Fibroblast of lung (primary cell): Measurements from ENCODE around the gene AP2B1. TPM values are rescaled to one million over a fixed set of nuclear protein-coding genes. Genes with fewer than 3 reads are reported as not detected.

Experiments used
- DNase-seq, 2 donors: peaks; one replicate each; pipeline versions ENCODE4 v3.0.0 to v3.0.0-alpha.2; 2010; ENCODE audit warnings: low read depth in 2 of 2
- H2AFZ ChIP-seq: 2 replicates; pipeline ENCODE4 v1.5.1; 2012; ENCODE audit warnings: low read length, control low read depth, inconsistent platforms
- H3K27ac ChIP-seq: 2 replicates; pipeline ENCODE4 v1.5.1; 2011; ENCODE audit warnings: low read length, control low read depth; ENCODE audit not compliant: insufficient read depth
- H3K27me3 ChIP-seq: 2 replicates; pipeline ENCODE4 v1.5.1; 2011; ENCODE audit warnings: mild to moderate bottlenecking, low read length; ENCODE audit not compliant: control insufficient read depth, insufficient read depth
- H3K36me3 ChIP-seq: 2 replicates; pipeline ENCODE4 v1.5.1; 2011; ENCODE audit warnings: low read length; ENCODE audit not compliant: control insufficient read depth, insufficient read depth
- H3K4me1 ChIP-seq: 2 replicates; pipeline ENCODE4 v1.5.1; 2011; ENCODE audit warnings: low read length; ENCODE audit not compliant: control insufficient read depth, insufficient read depth; ENCODE audit errors: extremely low read depth
- H3K4me2 ChIP-seq: 2 replicates; pipeline ENCODE4 v1.5.1; 2011; ENCODE audit warnings: low read length, control low read depth; ENCODE audit not compliant: insufficient read depth; ENCODE audit errors: extremely low read depth
- H3K4me3 ChIP-seq, 4 experiments: fragments of 200-600 bp in 1 of 4; sonication (generic) in 1 of 4; replicated peaks in 1 of 4; 2 replicates each; pipeline ENCODE4 v1.5.1; 2011 to 2016; ENCODE audit warnings: low read length in 4 of 4, low read depth in 3 of 4, mild to moderate bottlenecking in 3 of 4, control low read depth in 2 of 4, inconsistent platforms in 1 of 4, mixed read lengths in 1 of 4; ENCODE audit not compliant: insufficient read depth in 1 of 4; ENCODE audit errors: control extremely low read depth in 1 of 4
- H3K79me2 ChIP-seq: 2 replicates; pipeline ENCODE4 v1.5.1; 2012; ENCODE audit warnings: mild to moderate bottlenecking, low read length, inconsistent platforms; ENCODE audit not compliant: control insufficient read depth, insufficient read depth
- H3K9ac ChIP-seq: 2 replicates; pipeline ENCODE4 v1.5.1; 2011; ENCODE audit warnings: mild to moderate bottlenecking, low read length, control low read depth; ENCODE audit not compliant: insufficient read depth
- H3K9me3 ChIP-seq: 2 replicates; pipeline ENCODE4 v1.5.1; 2012; ENCODE audit warnings: low read depth, low read length; ENCODE audit not compliant: control insufficient read depth, insufficient read depth
- H4K20me1 ChIP-seq: 2 replicates; pipeline ENCODE4 v1.5.1; 2011; ENCODE audit warnings: low read length; ENCODE audit not compliant: control insufficient read depth, insufficient read depth; ENCODE audit errors: extremely low read depth
- EZH2 ChIP-seq: IDR thresholded peaks from 2 replicates; pipeline ENCODE4 v1.5.1; 2012; ENCODE audit warnings: low read length, control low read depth, mild to moderate bottlenecking; ENCODE audit errors: missing control alignments
- polyA plus RNA-seq, 2 donors: library from polyadenylated mRNA; depleted of rRNA in 1 of 2; stranded (reverse) in 1 of 2; unstranded in 1 of 2; fragments of >200 nt; gene quantifications; 2 replicates each; pipeline ENCODE4 v1.2.1, GENCODE V29; 2011 to 2012; ENCODE audit warnings: missing spikeins in 1 of 2
- total RNA-seq: library from RNA; depleted of rRNA; stranded (reverse); fragments of >200 nt; gene quantifications from 2 replicates; pipeline ENCODE4 v1.2.1, GENCODE V29; 2014
- TF ChIP-seq, protein P1 (sequence below), 2 donors: IDR thresholded peaks in 1 of 2; conservative IDR thresholded peaks in 1 of 2; 1 replicate in 1 of 2; 2 replicates in 1 of 2; pipeline ENCODE4 v1.5.1; 2011 to 2012; ENCODE audit warnings: low read length in 2 of 2, control low read depth in 1 of 2, inconsistent platforms in 1 of 2, low read depth in 1 of 2, mild to moderate bottlenecking in 1 of 2

Gene AP2B1
- total and polyA plus RNA-seq, 2 donors (not counting 1 experiment from before 2014, with no cell fraction given), result 109 to 236 TPM

DNA sequence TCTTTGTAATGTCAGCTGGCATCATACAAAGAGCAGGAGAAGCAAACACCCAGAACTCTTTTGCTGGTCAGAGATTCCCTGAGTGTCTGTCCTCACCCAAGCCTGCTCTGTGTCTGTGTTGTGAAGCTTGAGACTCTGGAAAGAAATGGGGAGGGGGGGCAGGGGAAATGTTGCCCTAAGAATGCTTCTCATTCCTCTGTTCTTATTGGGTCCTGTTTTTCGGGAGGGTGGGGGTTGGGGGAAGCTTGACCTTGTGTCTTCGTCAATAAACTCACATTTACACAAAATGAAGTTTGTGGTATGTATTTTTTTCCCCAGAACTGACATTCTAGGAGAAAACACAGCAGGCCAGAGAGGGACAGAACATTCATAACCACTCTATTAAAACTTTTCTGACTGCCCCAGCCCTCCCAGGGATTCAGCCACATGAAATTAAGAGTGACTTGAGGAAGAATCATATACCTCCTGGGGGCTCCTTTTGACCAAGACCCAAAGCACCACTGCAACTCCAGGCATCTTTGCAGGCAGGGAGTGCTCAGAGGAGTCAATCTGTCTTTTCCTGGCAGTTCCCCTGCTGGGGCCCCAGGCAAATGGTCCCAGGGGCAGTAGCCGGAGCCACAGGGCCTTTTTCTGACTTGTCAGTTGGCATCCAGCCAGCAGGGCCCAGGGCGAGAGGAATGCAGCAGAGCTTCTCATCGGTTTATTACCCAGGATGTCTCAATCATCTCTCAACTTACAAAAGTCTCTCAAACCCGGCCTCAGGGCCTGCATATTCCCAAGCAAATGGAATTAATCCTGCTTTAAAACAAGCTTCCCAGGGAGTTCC is 139.2 kb downstream of the AP2B1 start:
- peaks cover 8% of the 10 kb centered on the region for H3K36me3 ChIP-seq
- no peak overlapping the region for H3K4me2 ChIP-seq
- peak; percentile 76 to 93 for DNase-seq

DNA sequence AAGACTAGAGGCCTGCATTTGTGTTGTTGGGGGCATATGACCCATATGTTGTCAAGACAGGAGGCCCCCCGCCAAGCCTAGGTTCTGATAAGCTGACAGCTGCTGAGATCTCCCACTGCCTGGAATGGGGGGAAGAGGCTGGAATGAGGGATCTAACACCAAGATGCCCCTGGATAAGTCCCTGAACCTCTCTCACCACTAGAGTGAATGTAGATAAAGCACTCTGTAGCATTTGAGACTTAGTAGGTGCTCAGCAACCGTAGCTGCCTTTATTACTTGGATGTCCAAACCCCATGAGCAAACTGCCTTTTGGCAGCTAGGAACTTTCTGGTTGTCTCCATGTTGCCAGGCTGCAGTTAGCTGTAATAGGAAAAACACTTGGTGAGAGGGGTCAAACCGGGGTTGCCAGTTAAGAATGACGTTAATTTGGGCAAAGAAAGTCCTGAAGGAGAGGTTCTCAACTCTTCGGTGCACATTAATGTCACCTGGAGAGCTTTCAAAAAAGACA is 139.9 kb downstream of the AP2B1 start:
- Histone ChIP-seq H3K4me2 (no peak overlapping the region), H3K79me2 (no peaks in the 10 kb centered on the region), H3K4me1 (peaks cover 8% of the 10 kb centered on the region), H2AFZ (no peak overlapping the region), H3K4me3 (no peak overlapping the region), H4K20me1 (no peaks in the 10 kb centered on the region), H3K9me3 (no peaks in the 10 kb centered on the region), H3K36me3 (peaks cover 8% of the 10 kb centered on the region), H3K27ac (no peak overlapping the region), H3K9ac (no peak overlapping the region), H3K27me3 (no peaks in the 10 kb centered on the region)
- no peak for TF ChIP-seq EZH2
- TF ChIP-seq, protein P1, sequence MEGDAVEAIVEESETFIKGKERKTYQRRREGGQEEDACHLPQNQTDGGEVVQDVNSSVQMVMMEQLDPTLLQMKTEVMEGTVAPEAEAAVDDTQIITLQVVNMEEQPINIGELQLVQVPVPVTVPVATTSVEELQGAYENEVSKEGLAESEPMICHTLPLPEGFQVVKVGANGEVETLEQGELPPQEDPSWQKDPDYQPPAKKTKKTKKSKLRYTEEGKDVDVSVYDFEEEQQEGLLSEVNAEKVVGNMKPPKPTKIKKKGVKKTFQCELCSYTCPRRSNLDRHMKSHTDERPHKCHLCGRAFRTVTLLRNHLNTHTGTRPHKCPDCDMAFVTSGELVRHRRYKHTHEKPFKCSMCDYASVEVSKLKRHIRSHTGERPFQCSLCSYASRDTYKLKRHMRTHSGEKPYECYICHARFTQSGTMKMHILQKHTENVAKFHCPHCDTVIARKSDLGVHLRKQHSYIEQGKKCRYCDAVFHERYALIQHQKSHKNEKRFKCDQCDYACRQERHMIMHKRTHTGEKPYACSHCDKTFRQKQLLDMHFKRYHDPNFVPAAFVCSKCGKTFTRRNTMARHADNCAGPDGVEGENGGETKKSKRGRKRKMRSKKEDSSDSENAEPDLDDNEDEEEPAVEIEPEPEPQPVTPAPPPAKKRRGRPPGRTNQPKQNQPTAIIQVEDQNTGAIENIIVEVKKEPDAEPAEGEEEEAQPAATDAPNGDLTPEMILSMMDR (conservative IDR thresholded peaks at IDR 0.05 in 1 of 2, IDR thresholded peaks at IDR 0.05 in 1 of 2; ENCODE audit: low read depth in 1 of 2, low read length in 2 of 2), result no peak
- no peak for DNase-seq

More for the DNA sequence above, 139.2 kb downstream of the AP2B1 start:
- H2AFZ ChIP-seq, result no peak overlapping the region
- no peak overlapping the region for H3K4me3 ChIP-seq
- H3K27ac ChIP-seq, result no peak overlapping the region
- H3K9me3 ChIP-seq, result no peaks in the 10 kb centered on the region
- no peak for TF ChIP-seq EZH2
- TF ChIP-seq, protein P1 (conservative IDR thresholded peaks at IDR 0.05 in 1 of 2, IDR thresholded peaks at IDR 0.05 in 1 of 2; ENCODE audit: low read depth in 1 of 2, low read length in 2 of 2), result no peak
- no peak overlapping the region for H3K9ac ChIP-seq
- no peaks in the 10 kb centered on the region for H3K27me3 ChIP-seq
- H4K20me1 ChIP-seq, result no peaks in the 10 kb centered on the region
- H3K79me2 ChIP-seq, result no peaks in the 10 kb centered on the region
- H3K4me1 ChIP-seq, result peaks cover 8% of the 10 kb centered on the region

DNA sequence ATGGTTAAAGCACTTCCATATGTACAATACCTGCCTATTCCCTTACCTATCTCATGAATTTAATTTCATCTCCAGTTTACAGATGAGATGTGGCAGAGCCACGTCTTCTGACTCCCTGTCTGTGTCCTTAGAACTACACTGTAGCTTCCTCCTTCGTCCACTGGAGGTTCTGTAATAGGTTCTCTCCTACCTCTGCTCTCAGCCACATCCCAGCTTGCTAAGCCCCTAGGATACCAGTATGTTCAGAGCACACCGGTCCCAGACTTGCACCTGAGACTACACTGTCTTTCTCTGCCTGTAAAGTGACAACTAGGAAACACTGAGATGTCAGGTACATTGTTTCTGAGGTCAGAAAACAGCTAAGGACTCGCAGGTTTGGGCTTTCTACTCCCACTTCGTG is 140.5 kb downstream of the AP2B1 start:
- TF ChIP-seq EZH2, result no peak
- TF ChIP-seq, protein P1 (conservative IDR thresholded peaks at IDR 0.05 in 1 of 2, IDR thresholded peaks at IDR 0.05 in 1 of 2; ENCODE audit: low read depth in 1 of 2, low read length in 2 of 2), result no peak
- no peaks in the 10 kb centered on the region for H3K27me3 ChIP-seq
- H3K79me2 ChIP-seq, result no peaks in the 10 kb centered on the region
- peaks cover 8% of the 10 kb centered on the region for H3K4me1 ChIP-seq
- H3K9me3 ChIP-seq, result no peaks in the 10 kb centered on the region
- H4K20me1 ChIP-seq, result no peaks in the 10 kb centered on the region
- no peak overlapping the region for H3K9ac ChIP-seq
- H3K27ac ChIP-seq, result no peak overlapping the region
- peaks cover 8% of the 10 kb centered on the region for H3K36me3 ChIP-seq
- DNase-seq, result no peak
- H3K4me2 ChIP-seq, result no peak overlapping the region
- no peak overlapping the region for H2AFZ ChIP-seq
- H3K4me3 ChIP-seq, result no peak overlapping the region
